Measurements from ENCODE around the gene CSMD2. TPM values are rescaled to one million over a fixed set of nuclear protein-coding genes. Genes with fewer than 3 reads are reported as not detected.

Gene CSMD2
- total and polyA plus RNA-seq, 2 of the 8 experiments (the other 6 are each of a cell fraction or from before 2014, with no cell fraction given) = 7.0 to 14.7 TPM

DNA sequence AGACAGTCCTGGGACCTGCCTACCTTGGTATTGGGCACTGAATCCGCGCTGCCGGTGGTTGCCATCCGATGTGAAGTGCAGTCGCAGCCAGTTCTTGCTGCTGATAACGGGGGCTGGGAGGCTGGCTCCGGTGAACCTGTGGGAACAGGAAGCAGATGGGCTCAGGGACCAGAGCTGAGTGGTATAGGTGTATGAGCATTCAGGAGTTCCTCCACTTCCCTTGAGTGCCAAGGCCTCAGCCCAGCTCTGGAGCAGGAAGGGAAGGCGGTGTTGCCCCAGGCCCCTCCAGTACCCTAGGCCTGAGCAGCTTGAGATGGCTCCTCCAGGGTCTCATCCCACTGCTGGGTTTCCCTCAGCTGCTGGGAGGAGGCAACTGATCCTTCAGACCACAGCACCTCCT lies 318.2 kb downstream of the CSMD2 start (continued):
- TF ChIP-seq, protein P1, sequence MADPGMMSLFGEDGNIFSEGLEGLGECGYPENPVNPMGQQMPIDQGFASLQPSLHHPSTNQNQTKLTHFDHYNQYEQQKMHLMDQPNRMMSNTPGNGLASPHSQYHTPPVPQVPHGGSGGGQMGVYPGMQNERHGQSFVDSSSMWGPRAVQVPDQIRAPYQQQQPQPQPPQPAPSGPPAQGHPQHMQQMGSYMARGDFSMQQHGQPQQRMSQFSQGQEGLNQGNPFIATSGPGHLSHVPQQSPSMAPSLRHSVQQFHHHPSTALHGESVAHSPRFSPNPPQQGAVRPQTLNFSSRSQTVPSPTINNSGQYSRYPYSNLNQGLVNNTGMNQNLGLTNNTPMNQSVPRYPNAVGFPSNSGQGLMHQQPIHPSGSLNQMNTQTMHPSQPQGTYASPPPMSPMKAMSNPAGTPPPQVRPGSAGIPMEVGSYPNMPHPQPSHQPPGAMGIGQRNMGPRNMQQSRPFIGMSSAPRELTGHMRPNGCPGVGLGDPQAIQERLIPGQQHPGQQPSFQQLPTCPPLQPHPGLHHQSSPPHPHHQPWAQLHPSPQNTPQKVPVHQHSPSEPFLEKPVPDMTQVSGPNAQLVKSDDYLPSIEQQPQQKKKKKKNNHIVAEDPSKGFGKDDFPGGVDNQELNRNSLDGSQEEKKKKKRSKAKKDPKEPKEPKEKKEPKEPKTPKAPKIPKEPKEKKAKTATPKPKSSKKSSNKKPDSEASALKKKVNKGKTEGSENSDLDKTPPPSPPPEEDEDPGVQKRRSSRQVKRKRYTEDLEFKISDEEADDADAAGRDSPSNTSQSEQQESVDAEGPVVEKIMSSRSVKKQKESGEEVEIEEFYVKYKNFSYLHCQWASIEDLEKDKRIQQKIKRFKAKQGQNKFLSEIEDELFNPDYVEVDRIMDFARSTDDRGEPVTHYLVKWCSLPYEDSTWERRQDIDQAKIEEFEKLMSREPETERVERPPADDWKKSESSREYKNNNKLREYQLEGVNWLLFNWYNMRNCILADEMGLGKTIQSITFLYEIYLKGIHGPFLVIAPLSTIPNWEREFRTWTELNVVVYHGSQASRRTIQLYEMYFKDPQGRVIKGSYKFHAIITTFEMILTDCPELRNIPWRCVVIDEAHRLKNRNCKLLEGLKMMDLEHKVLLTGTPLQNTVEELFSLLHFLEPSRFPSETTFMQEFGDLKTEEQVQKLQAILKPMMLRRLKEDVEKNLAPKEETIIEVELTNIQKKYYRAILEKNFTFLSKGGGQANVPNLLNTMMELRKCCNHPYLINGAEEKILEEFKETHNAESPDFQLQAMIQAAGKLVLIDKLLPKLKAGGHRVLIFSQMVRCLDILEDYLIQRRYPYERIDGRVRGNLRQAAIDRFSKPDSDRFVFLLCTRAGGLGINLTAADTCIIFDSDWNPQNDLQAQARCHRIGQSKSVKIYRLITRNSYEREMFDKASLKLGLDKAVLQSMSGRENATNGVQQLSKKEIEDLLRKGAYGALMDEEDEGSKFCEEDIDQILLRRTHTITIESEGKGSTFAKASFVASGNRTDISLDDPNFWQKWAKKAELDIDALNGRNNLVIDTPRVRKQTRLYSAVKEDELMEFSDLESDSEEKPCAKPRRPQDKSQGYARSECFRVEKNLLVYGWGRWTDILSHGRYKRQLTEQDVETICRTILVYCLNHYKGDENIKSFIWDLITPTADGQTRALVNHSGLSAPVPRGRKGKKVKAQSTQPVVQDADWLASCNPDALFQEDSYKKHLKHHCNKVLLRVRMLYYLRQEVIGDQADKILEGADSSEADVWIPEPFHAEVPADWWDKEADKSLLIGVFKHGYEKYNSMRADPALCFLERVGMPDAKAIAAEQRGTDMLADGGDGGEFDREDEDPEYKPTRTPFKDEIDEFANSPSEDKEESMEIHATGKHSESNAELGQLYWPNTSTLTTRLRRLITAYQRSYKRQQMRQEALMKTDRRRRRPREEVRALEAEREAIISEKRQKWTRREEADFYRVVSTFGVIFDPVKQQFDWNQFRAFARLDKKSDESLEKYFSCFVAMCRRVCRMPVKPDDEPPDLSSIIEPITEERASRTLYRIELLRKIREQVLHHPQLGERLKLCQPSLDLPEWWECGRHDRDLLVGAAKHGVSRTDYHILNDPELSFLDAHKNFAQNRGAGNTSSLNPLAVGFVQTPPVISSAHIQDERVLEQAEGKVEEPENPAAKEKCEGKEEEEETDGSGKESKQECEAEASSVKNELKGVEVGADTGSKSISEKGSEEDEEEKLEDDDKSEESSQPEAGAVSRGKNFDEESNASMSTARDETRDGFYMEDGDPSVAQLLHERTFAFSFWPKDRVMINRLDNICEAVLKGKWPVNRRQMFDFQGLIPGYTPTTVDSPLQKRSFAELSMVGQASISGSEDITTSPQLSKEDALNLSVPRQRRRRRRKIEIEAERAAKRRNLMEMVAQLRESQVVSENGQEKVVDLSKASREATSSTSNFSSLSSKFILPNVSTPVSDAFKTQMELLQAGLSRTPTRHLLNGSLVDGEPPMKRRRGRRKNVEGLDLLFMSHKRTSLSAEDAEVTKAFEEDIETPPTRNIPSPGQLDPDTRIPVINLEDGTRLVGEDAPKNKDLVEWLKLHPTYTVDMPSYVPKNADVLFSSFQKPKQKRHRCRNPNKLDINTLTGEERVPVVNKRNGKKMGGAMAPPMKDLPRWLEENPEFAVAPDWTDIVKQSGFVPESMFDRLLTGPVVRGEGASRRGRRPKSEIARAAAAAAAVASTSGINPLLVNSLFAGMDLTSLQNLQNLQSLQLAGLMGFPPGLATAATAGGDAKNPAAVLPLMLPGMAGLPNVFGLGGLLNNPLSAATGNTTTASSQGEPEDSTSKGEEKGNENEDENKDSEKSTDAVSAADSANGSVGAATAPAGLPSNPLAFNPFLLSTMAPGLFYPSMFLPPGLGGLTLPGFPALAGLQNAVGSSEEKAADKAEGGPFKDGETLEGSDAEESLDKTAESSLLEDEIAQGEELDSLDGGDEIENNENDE (IDR thresholded peaks at IDR 0.05; ENCODE audit: insufficient replicate concordance, low read length) = no peak
- TF ChIP-seq PHF8 (conservative IDR thresholded peaks at IDR 0.05; ENCODE audit: low read depth, low read length) (no peak), SP2 (IDR thresholded peaks at IDR 0.05; ENCODE audit: low read length) (no peak), SIN3A (conservative IDR thresholded peaks at IDR 0.05 in 1 of 2, IDR thresholded peaks at IDR 0.05 in 1 of 2; ENCODE audit: low read depth in 1 of 2, low read length in 2 of 2) (no peak), KDM4A (IDR thresholded peaks at IDR 0.05; ENCODE audit: low read depth, low read length, severe bottlenecking) (no peak), SIRT6 (IDR thresholded peaks at IDR 0.05; ENCODE audit: low read length) (no peak)
- TF ChIP-seq, protein P2, sequence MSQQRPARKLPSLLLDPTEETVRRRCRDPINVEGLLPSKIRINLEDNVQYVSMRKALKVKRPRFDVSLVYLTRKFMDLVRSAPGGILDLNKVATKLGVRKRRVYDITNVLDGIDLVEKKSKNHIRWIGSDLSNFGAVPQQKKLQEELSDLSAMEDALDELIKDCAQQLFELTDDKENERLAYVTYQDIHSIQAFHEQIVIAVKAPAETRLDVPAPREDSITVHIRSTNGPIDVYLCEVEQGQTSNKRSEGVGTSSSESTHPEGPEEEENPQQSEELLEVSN (IDR thresholded peaks at IDR 0.05) = no peak
